CD14-positive monocyte (primary cell): ENCODE data around the gene GPHN. TPM values are rescaled to one million over a fixed set of nuclear protein-coding genes. Genes with fewer than 3 reads are reported as not detected.

Experiments used
- DNase-seq, 3 donors: peaks; one replicate each; pipeline ENCODE4 v3.0.0-alpha.2; 2011 to 2022
- H2AFZ ChIP-seq: 2 replicates; pipeline ENCODE4 v1.6.0; 2012; ENCODE audit warnings: mild to moderate bottlenecking, low read depth, low read length, inconsistent platforms; ENCODE audit not compliant: insufficient read depth, poor library complexity, severe bottlenecking
- H3K27ac ChIP-seq, 2 donors: 1 replicate in 1 of 2; 2 replicates in 1 of 2; pipeline ENCODE4 v1.5.1; 2012 to 2013; ENCODE audit warnings: low read length in 2 of 2, control low read depth in 1 of 2, inconsistent platforms in 1 of 2, low read depth in 1 of 2, mild to moderate bottlenecking in 1 of 2
- H3K27me3 ChIP-seq, 2 donors: one replicate each; pipeline versions ENCODE4 v1.6.0 to v1.6.1; 2011 to 2013; ENCODE audit warnings: low read length in 2 of 2; ENCODE audit not compliant: control insufficient read depth in 2 of 2, insufficient read depth in 2 of 2
- H3K36me3 ChIP-seq, 2 donors: replicated peaks in 1 of 2; 1 replicate in 1 of 2; 2 replicates in 1 of 2; pipeline versions ENCODE4 v1.5.1 to v1.6.1; 2012 to 2013; ENCODE audit warnings: low read length in 2 of 2, control low read depth in 1 of 2, inconsistent platforms in 1 of 2, mild to moderate bottlenecking in 1 of 2; ENCODE audit not compliant: insufficient read depth in 2 of 2, control insufficient read depth in 1 of 2
- H3K4me1 ChIP-seq, 2 donors: 1 replicate in 1 of 2; 2 replicates in 1 of 2; pipeline versions ENCODE4 v1.5.1 to v1.6.1; 2012 to 2013; ENCODE audit warnings: low read length in 2 of 2, control low read depth in 1 of 2, inconsistent platforms in 1 of 2, mild to moderate bottlenecking in 1 of 2, moderate library complexity in 1 of 2; ENCODE audit not compliant: insufficient read depth in 2 of 2, control insufficient read depth in 1 of 2
- H3K4me2 ChIP-seq: replicated peaks from 2 replicates; pipeline ENCODE3; 2012; ENCODE audit warnings: low read length, moderate library complexity, mild to moderate bottlenecking; ENCODE audit not compliant: poor library complexity, severe bottlenecking; ENCODE audit errors: extremely low read depth
- H3K4me3 ChIP-seq, 3 experiments: fragments of 200-600 bp in 1 of 3; sonication (generic) in 1 of 3; replicated peaks in 1 of 3; 1 replicate in 2 of 3; 2 replicates in 1 of 3; pipeline ENCODE4 v1.5.1; 2011 to 2013; ENCODE audit warnings: low read length in 3 of 3, mild to moderate bottlenecking in 3 of 3, control low read depth in 2 of 3, low read depth in 2 of 3, inconsistent platforms in 1 of 3, moderate library complexity in 1 of 3
- H3K79me2 ChIP-seq: 2 replicates; pipeline ENCODE4 v1.6.0; 2012; ENCODE audit warnings: mild to moderate bottlenecking, control low read depth, inconsistent platforms, low read length, moderate library complexity; ENCODE audit not compliant: insufficient read depth
- H3K9ac ChIP-seq: 2 replicates; pipeline ENCODE4 v1.6.0; 2017; ENCODE audit warnings: low read length, mild to moderate bottlenecking; ENCODE audit not compliant: insufficient read depth, poor library complexity, severe bottlenecking
- H3K9me3 ChIP-seq, 2 donors: replicated peaks in 1 of 2; 1 replicate in 1 of 2; 2 replicates in 1 of 2; pipeline versions ENCODE4 v1.5.1 to v1.6.1; 2012 to 2013; ENCODE audit warnings: low read length in 2 of 2, control low read depth in 1 of 2; ENCODE audit not compliant: control insufficient read depth in 1 of 2, insufficient read depth in 1 of 2
- H4K20me1 ChIP-seq: 2 replicates; pipeline ENCODE4 v1.6.0; 2012; ENCODE audit warnings: mild to moderate bottlenecking, low read length, control low read depth, moderate library complexity; ENCODE audit not compliant: insufficient read depth
- H3K27ac Mint-ChIP-seq, 7 donors: one replicate each; pipeline ENCODE4 v1.8.0; 2020; ENCODE audit warnings: mild to moderate bottlenecking in 7 of 7, mixed read lengths in 7 of 7, moderate library complexity in 6 of 7, inconsistent platforms in 2 of 7
- H3K27me3 Mint-ChIP-seq, 3 donors: one replicate each; pipeline ENCODE4 v1.8.0; 2021 to 2022; ENCODE audit warnings: low read depth in 3 of 3, mild to moderate bottlenecking in 3 of 3, mixed read lengths in 3 of 3, moderate library complexity in 3 of 3, inconsistent platforms in 1 of 3
- H3K36me3 Mint-ChIP-seq, 2 donors: one replicate each; pipeline ENCODE4 v1.8.0; 2020; ENCODE audit warnings: mixed read lengths in 2 of 2, inconsistent platforms in 1 of 2, mild to moderate bottlenecking in 1 of 2
- H3K4me1 Mint-ChIP-seq: one replicate; pipeline ENCODE4 v1.8.0; 2020; ENCODE audit warnings: mild to moderate bottlenecking, mixed read lengths
- H3K4me3 Mint-ChIP-seq, 2 donors: one replicate each; pipeline ENCODE4 v1.8.0; 2020; ENCODE audit warnings: mild to moderate bottlenecking in 2 of 2, mixed read lengths in 2 of 2, moderate library complexity in 1 of 2
- H3K9me3 Mint-ChIP-seq, 7 donors: one replicate each; pipeline ENCODE4 v1.8.0; 2020 to 2022; ENCODE audit warnings: mixed read lengths in 7 of 7, mild to moderate bottlenecking in 6 of 7, moderate library complexity in 6 of 7, inconsistent platforms in 2 of 7
- CTCF ChIP-seq: fragments of 200-600 bp; IDR thresholded peaks from one replicate; pipeline ENCODE4 v1.8.0; 2022; ENCODE audit warnings: antibody characterized with exemption, mild to moderate bottlenecking
- WGBS: methylation state at CpG from one replicate; pipeline ENCODE4 v1.1.5; 2013; ENCODE audit warnings: missing lambda C conversion rate; ENCODE audit not compliant: insufficient coverage; 5-methylcytosine and 5-hydroxymethylcytosine counted together
- intact Hi-C, 2 donors: fragments of 100-400 bp; cut with micrococcal nuclease; formaldehyde crosslinking; loops; one replicate each; pipeline versions ENCODE4 v1.15.0 to v1.15.1; 2023
- polyA plus RNA-seq, 3 donors: library from polyadenylated mRNA; depleted of rRNA in 1 of 3; unstranded in 2 of 3; stranded (reverse) in 1 of 3; fragments of 300-500 nt in 2 of 3; fragments of >200 nt in 1 of 3; fragmentation: Illumina TruSeq in 2 of 3; gene quantifications; 1 replicate in 2 of 3; 2 replicates in 1 of 3; pipeline ENCODE4 v1.2.3, GENCODE V29; 2012 to 2021

GPHN gene
- polyA plus RNA-seq, 3 donors = 1.9 to 3.1 (median 3.0) TPM

GRCh38 chr14:66918527-66918926 lies 410.6 kb downstream of the GPHN start:
- H3K36me3 ChIP-seq = no peaks in the 10 kb centered on the region

GRCh38 chr14:66920196-66920595 lies 412.2 kb downstream of the GPHN start:
- WGBS = no CpG with 5 or more reads among the region's 1 CpG
- no peak overlapping the region for H3K4me3 ChIP-seq
- H4K20me1 ChIP-seq = no peaks in the 10 kb centered on the region
- H3K27ac ChIP-seq = no peak overlapping the region
- H2AFZ ChIP-seq = no peak overlapping the region
- Mint-ChIP-seq H3K9me3 (peaks cover 1 to 11% (median 6%) of the 10 kb centered on the region in 7 donors), H3K4me1 (no peaks in the 10 kb centered on the region), H3K27me3 (no peaks in the 10 kb centered on the region), H3K36me3 (peaks cover 7 to 17% of the 10 kb centered on the region in 2 donors), H3K27ac (no peak overlapping the region), H3K4me3 (no peak overlapping the region)
- no peak overlapping the region for H3K9ac ChIP-seq
- intact Hi-C loops = no loop called here
- no peaks in the 10 kb centered on the region for H3K79me2 ChIP-seq
- H3K36me3 ChIP-seq = no peaks in the 10 kb centered on the region
- no peaks in the 10 kb centered on the region for H3K4me1 ChIP-seq
- no peak for DNase-seq
- no peak for TF ChIP-seq CTCF
- no peaks in the 10 kb centered on the region for H3K9me3 ChIP-seq
- no peak overlapping the region for H3K4me2 ChIP-seq
- no peaks in the 10 kb centered on the region for H3K27me3 ChIP-seq

More at GRCh38 chr14:66918527-66918926, 410.6 kb downstream of the GPHN start:
- Histone ChIP-seq H2AFZ (no peak overlapping the region), H3K4me3 (no peak overlapping the region), H3K4me1 (no peaks in the 10 kb centered on the region), H3K4me2 (no peak overlapping the region), H3K27ac (no peak overlapping the region), H3K9ac (no peak overlapping the region), H4K20me1 (no peaks in the 10 kb centered on the region), H3K79me2 (no peaks in the 10 kb centered on the region), H3K27me3 (no peaks in the 10 kb centered on the region), H3K9me3 (no peaks in the 10 kb centered on the region)
- Mint-ChIP-seq H3K9me3 (peaks cover 1 to 11% (median 6%) of the 10 kb centered on the region in 7 donors), H3K27me3 (no peaks in the 10 kb centered on the region), H3K4me3 (no peak overlapping the region), H3K36me3 (peaks cover 7 to 14% of the 10 kb centered on the region in 2 donors), H3K27ac (no peak overlapping the region), H3K4me1 (no peaks in the 10 kb centered on the region)
- DNase-seq = no peak
- no peak for TF ChIP-seq CTCF
- 100% methylated on average over 2 of the region's 5 CpGs for WGBS
- intact Hi-C loops = no loop called here
